H1 (cell line): ENCODE data around the gene GAN. TPM values are rescaled to one million over a fixed set of nuclear protein-coding genes. Genes with fewer than 3 reads are reported as not detected.

Experiments
- CTCF ChIA-PET: fragments of 300-600 bp; sonication (Branson Sonifier 250); formaldehyde crosslinking; loops from one replicate; lab custom pipeline; 2021; ENCODE audit not compliant: partially characterized antibody; lab: Charles Lee
- POLR2A ChIA-PET: fragments of 300-600 bp; sonication (Branson Sonifier 250); formaldehyde crosslinking; loops from one replicate; lab custom pipeline; 2021; ENCODE audit warnings: inconsistent platforms; ENCODE audit not compliant: partially characterized antibody; lab: Charles Lee
- DNase-seq, 2 experiments: peaks; one replicate each; pipeline versions ENCODE4 v3.0.0 to v3.0.0-alpha.2; 2010 to 2022; ENCODE audit warnings: low spot score in 2 of 2, low read depth in 1 of 2, mixed read lengths in 1 of 2
- FAIRE-seq: peaks from 2 replicates; lab custom pipeline; 2011; peaks lifted over from hg19 to GRCh38; lab: Jason Lieb, UNC
- H2AFZ ChIP-seq: 2 replicates; pipeline ENCODE4 v1.8.1; 2012; ENCODE audit warnings: low read length, inconsistent platforms
- H2AK5ac ChIP-seq: 2 replicates; pipeline ENCODE4 v1.6.1; 2013; ENCODE audit warnings: low read depth, low read length
- H2BK120ac ChIP-seq: replicated peaks from 2 replicates; pipeline ENCODE3; 2013; ENCODE audit warnings: low read depth, low read length, inconsistent platforms
- H2BK12ac ChIP-seq: 2 replicates; pipeline ENCODE4 v1.6.1; 2013; ENCODE audit warnings: low read depth, low read length
- H2BK15ac ChIP-seq: 2 replicates; pipeline ENCODE4 v1.6.1; 2013; ENCODE audit warnings: low read length
- H2BK20ac ChIP-seq: 2 replicates; pipeline ENCODE4 v1.6.1; 2013; ENCODE audit warnings: low read length
- H2BK5ac ChIP-seq: 2 replicates; pipeline ENCODE4 v1.6.1; 2013; ENCODE audit warnings: low read depth, low read length
- H3K14ac ChIP-seq: 2 replicates; pipeline ENCODE4 v1.6.1; 2013; ENCODE audit warnings: inconsistent platforms; ENCODE audit not compliant: insufficient read length
- H3K18ac ChIP-seq: 2 replicates; pipeline ENCODE4 v1.6.1; 2013; ENCODE audit warnings: low read length; ENCODE audit errors: extremely low read depth
- H3K23ac ChIP-seq: 2 replicates; pipeline ENCODE4 v1.6.1; 2013; ENCODE audit warnings: inconsistent platforms; ENCODE audit not compliant: insufficient read length
- H3K23me2 ChIP-seq: 2 replicates; pipeline ENCODE4 v1.6.1; 2013; ENCODE audit warnings: low read depth, low read length
- H3K27ac ChIP-seq: 2 replicates; pipeline ENCODE4 v1.6.1; 2011; ENCODE audit warnings: low read depth, low read length, inconsistent platforms
- H3K27me3 ChIP-seq, 4 experiments: replicated peaks in 1 of 4; 1 replicate in 1 of 4; 2 replicates in 3 of 4; pipeline versions ENCODE4 v1.6.1 to v1.8.1; 2011 to 2013; ENCODE audit warnings: low read length in 3 of 4, mild to moderate bottlenecking in 3 of 4, inconsistent platforms in 2 of 4, mixed read lengths in 2 of 4, moderate library complexity in 1 of 4; ENCODE audit not compliant: control insufficient read depth in 3 of 4, insufficient read depth in 3 of 4; ENCODE audit errors: extremely low read depth in 1 of 4
- H3K36me3 ChIP-seq, 4 experiments: 2 replicates each; pipeline versions ENCODE4 v1.6.1 to v1.8.1; 2011 to 2013; ENCODE audit warnings: mild to moderate bottlenecking in 4 of 4, low read length in 3 of 4, moderate library complexity in 2 of 4, control low read depth in 1 of 4, inconsistent platforms in 1 of 4; ENCODE audit not compliant: insufficient read depth in 4 of 4, control insufficient read depth in 2 of 4
- H3K4ac ChIP-seq: replicated peaks from 2 replicates; pipeline ENCODE3; 2013; ENCODE audit warnings: low read length, low read depth, mixed read lengths, inconsistent platforms; ENCODE audit not compliant: insufficient read length
- H3K4me1 ChIP-seq, 4 experiments: replicated peaks in 1 of 4; 1 replicate in 1 of 4; 2 replicates in 3 of 4; pipeline versions ENCODE4 v1.6.1 to v1.8.1; 2011 to 2013; ENCODE audit warnings: low read length in 3 of 4, inconsistent platforms in 2 of 4, mixed read lengths in 1 of 4; ENCODE audit not compliant: insufficient read depth in 4 of 4, control insufficient read depth in 3 of 4
- H3K4me2 ChIP-seq, 2 experiments: 2 replicates each; pipeline versions ENCODE4 v1.6.1 to v1.8.1; 2011 to 2013; ENCODE audit warnings: low read depth in 2 of 2, low read length in 2 of 2, control low read depth in 1 of 2, inconsistent platforms in 1 of 2, mild to moderate bottlenecking in 1 of 2; ENCODE audit not compliant: insufficient read depth in 1 of 2
- H3K4me3 ChIP-seq, 4 experiments: fragments of 200-600, 300-600 bp in 1 of 4; sonication (generic), shearing (Covaris generic), sonication (Bioruptor Twin) in 1 of 4; 2 replicates each; pipeline versions ENCODE4 v1.5.1 to v1.8.1; 2011 to 2016; ENCODE audit warnings: low read length in 4 of 4, low read depth in 3 of 4, control low read depth in 2 of 4, inconsistent platforms in 2 of 4, mild to moderate bottlenecking in 2 of 4, mixed read lengths in 1 of 4, moderate library complexity in 1 of 4; ENCODE audit not compliant: insufficient read depth in 2 of 4; ENCODE audit errors: extremely low read depth in 1 of 4
- H3K56ac ChIP-seq: replicated peaks from 2 replicates; pipeline ENCODE3; 2013; ENCODE audit warnings: low read depth, mild to moderate bottlenecking, mixed read lengths, low read length, inconsistent platforms; ENCODE audit not compliant: insufficient read length
- H3K79me1 ChIP-seq: 2 replicates; pipeline ENCODE4 v1.6.1; 2013; ENCODE audit warnings: low read depth, low read length, control low read depth
- H3K79me2 ChIP-seq, 2 experiments: 2 replicates each; pipeline versions ENCODE4 v1.6.1 to v1.8.1; 2012 to 2013; ENCODE audit warnings: low read length in 2 of 2, mild to moderate bottlenecking in 2 of 2, inconsistent platforms in 1 of 2; ENCODE audit not compliant: insufficient read depth in 2 of 2, control insufficient read depth in 1 of 2
- H3K9ac ChIP-seq, 4 experiments: replicated peaks in 1 of 4; 1 replicate in 1 of 4; 2 replicates in 3 of 4; pipeline versions ENCODE4 v1.6.1 to v1.8.1; 2011 to 2013; ENCODE audit warnings: low read depth in 3 of 4, low read length in 3 of 4, control low read depth in 2 of 4, mild to moderate bottlenecking in 2 of 4, moderate library complexity in 2 of 4, inconsistent platforms in 1 of 4; ENCODE audit errors: extremely low read depth in 1 of 4
- H3K9me3 ChIP-seq, 2 experiments: 2 replicates each; pipeline versions ENCODE4 v1.6.1 to v1.8.1; 2012 to 2013; ENCODE audit warnings: mild to moderate bottlenecking in 2 of 2, moderate library complexity in 2 of 2, control low read depth in 1 of 2, inconsistent platforms in 1 of 2, low read depth in 1 of 2, low read length in 1 of 2, mixed read lengths in 1 of 2; ENCODE audit not compliant: insufficient read depth in 2 of 2
- H4K20me1 ChIP-seq, 2 experiments: replicated peaks in 1 of 2; 2 replicates each; pipeline versions ENCODE3 to v1.8.1; 2011 to 2013; ENCODE audit warnings: inconsistent platforms in 2 of 2, low read length in 2 of 2, mild to moderate bottlenecking in 1 of 2; ENCODE audit not compliant: insufficient read depth in 2 of 2, control insufficient read depth in 1 of 2
- H4K5ac ChIP-seq: 2 replicates; pipeline ENCODE4 v1.6.1; 2013; ENCODE audit warnings: low read length, low read depth, mixed read lengths, inconsistent platforms; ENCODE audit not compliant: insufficient read length
- H4K8ac ChIP-seq: 2 replicates; pipeline ENCODE4 v1.8.0; 2013; ENCODE audit warnings: mild to moderate bottlenecking, moderate library complexity, low read length, inconsistent platforms; ENCODE audit not compliant: insufficient read depth; ENCODE audit errors: extremely low read depth
- H4K91ac ChIP-seq: replicated peaks from 2 replicates; pipeline ENCODE3; 2013; ENCODE audit warnings: low read length, mixed read lengths, inconsistent platforms; ENCODE audit not compliant: insufficient read length
- HDAC6 ChIP-seq: IDR thresholded peaks from one replicate; pipeline ENCODE4 v1.7.1; 2012; ENCODE audit warnings: low read depth, mild to moderate bottlenecking, inconsistent platforms, low read length, moderate library complexity
- POLR2AphosphoS5 ChIP-seq: IDR thresholded peaks from 2 replicates; pipeline ENCODE4 v1.6.1; 2011; ENCODE audit warnings: low read depth, low read length
- TAF7 ChIP-seq: optimal IDR thresholded peaks from 2 replicates; pipeline ENCODE3; 2011; ENCODE audit warnings: low read depth, mild to moderate bottlenecking, inconsistent platforms, low read length, moderate library complexity, borderline replicate concordance
- YY1 ChIP-seq: IDR thresholded peaks from 2 replicates; pipeline ENCODE4 v1.6.1; 2011; ENCODE audit warnings: low read depth, mild to moderate bottlenecking, low read length
- WGBS, 2 experiments: shearing (Covaris generic) in 1 of 2; methylation state at CpG; one replicate each; pipeline versions ENCODE4 v1.1.6 to v1.1.7; 2013 to 2015; ENCODE audit warnings: low lambda C conversion rate in 2 of 2, mixed read lengths in 2 of 2, inconsistent platforms in 1 of 2, low coverage in 1 of 2, missing lambda C conversion rate in 1 of 2; ENCODE audit not compliant: insufficient replicate concordance in 2 of 2, insufficient coverage in 1 of 2, insufficient read length in 1 of 2; ENCODE audit errors: extremely low coverage in 1 of 2, missing lambda C conversion rate in 1 of 2; 5-methylcytosine and 5-hydroxymethylcytosine counted together
- polyA plus RNA-seq, 7 experiments: library from polyadenylated mRNA; depleted of rRNA in 3 of 7; stranded (reverse) in 5 of 7; unstranded in 2 of 7; fragments of >200 nt in 5 of 7; fragments of 200-250 nt in 2 of 7; gene quantifications; 1 replicate in 5 of 7; 2 replicates in 1 of 7; 4 replicates in 1 of 7; pipeline versions ENCODE4 v1.2.1 to v1.2.3, GENCODE V29; 2011 to 2013; ENCODE audit warnings: missing spikeins in 2 of 7, mixed read lengths in 2 of 7
- total RNA-seq: library from RNA; stranded (reverse); fragmentation: NEBNext Ultra II Directional; extraction: Animal tissue kit (Norgen Biotek cat#: 25700); gene quantifications from 2 replicates; pipeline ENCODE4 v1.2.1, GENCODE V29; 2021

Gene GAN
- total and polyA plus RNA-seq, 2 of the 8 experiments (the other 6 are each of a cell fraction or from before 2014, with no cell fraction given): 4.5 to 23.9 TPM

DNA sequence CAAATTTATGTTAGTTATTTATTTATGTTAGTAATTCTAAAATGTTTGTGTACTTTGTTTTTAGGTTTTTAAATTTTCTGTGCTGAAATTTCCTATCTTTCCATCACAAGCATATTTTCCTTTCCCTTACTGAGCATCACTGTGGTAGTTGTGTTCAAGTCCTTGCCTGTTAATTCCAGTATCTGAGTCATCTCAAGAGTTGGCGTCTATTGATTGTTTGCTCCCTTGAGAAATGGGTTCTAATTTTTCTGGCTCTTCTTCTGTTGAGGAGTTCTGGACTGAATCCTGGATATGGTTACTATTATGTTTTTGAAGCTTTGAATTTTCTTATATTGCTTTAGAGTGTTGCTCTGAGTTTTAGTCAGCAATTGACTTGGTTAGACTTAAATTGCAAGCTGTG, 56.3 kb downstream of the GAN start:
- H3K4me2 ChIP-seq: no peak overlapping the region
- no peak overlapping the region for H3K14ac ChIP-seq
- H4K20me1 ChIP-seq: peaks cover 0 to 1% of the 10 kb centered on the region in 2 experiments
- peaks cover 2 to 22% (median 7%) of the 10 kb centered on the region in 4 experiments; a peak in 7 of 8 replicates for H3K36me3 ChIP-seq
- H3K79me1 ChIP-seq: no peaks in the 10 kb centered on the region
- H3K79me2 ChIP-seq: no peaks in the 10 kb centered on the region
- POLR2A ChIA-PET: no interaction called here
- no peaks in the 10 kb centered on the region for H3K23me2 ChIP-seq
- 94% methylated on average over 1 of the region's 1 CpG; no CpG with 5 or more reads in 1 of the 2 experiments for WGBS, 2 experiments
- no peak overlapping the region for H4K5ac ChIP-seq
- H3K56ac ChIP-seq: no peak overlapping the region
- TF ChIP-seq TAF7 (no peak), HDAC6 (no peak), YY1 (no peak), POLR2AphosphoS5 (no peak)
- H4K8ac ChIP-seq: no peak overlapping the region
- no peak overlapping the region for H3K18ac ChIP-seq
- H3K23ac ChIP-seq: no peak overlapping the region
- H3K9ac ChIP-seq: no peak overlapping the region
- no peak overlapping the region for H2BK5ac ChIP-seq
- no peak overlapping the region for H2BK12ac ChIP-seq
- no peak overlapping the region for H2BK120ac ChIP-seq
- no peak overlapping the region for H3K4me3 ChIP-seq
- H2BK20ac ChIP-seq: no peak overlapping the region
- DNase-seq (no peak), FAIRE-seq (no peak)
- H4K91ac ChIP-seq: no peak overlapping the region
- no peaks in the 10 kb centered on the region for H3K4me1 ChIP-seq
- H3K9me3 ChIP-seq: no peaks in the 10 kb centered on the region
- no peak overlapping the region for H3K4ac ChIP-seq
- CTCF ChIA-PET: interaction anchor here (0.7 to 1.2 kb wide), 5 partner anchors 10 to 342 kb away, joined by 3 to 5 read pairs (median 3); no protein-coding TSS in a partner anchor
- H2BK15ac ChIP-seq: no peak overlapping the region
- H3K27ac ChIP-seq: no peak overlapping the region
- no peaks in the 10 kb centered on the region for H3K27me3 ChIP-seq
- H2AK5ac ChIP-seq: no peak overlapping the region
- no peak overlapping the region for H2AFZ ChIP-seq
